ENCODE measurements around the gene LRRC23. TPM values are rescaled to one million over a fixed set of nuclear protein-coding genes. Genes with fewer than 3 reads are reported as not detected.

The LRRC23 gene
- total RNA-seq, 1 experiment from 2014 or later = 8.0 TPM

- TF ChIP-seq YY1 (IDR thresholded peaks at IDR 0.05; ENCODE audit: extremely low read depth, insufficient replicate concordance, low read depth, low read length) (no peak), JUND (IDR thresholded peaks at IDR 0.05) (no peak), SRF (IDR thresholded peaks at IDR 0.05; ENCODE audit: low read depth) (no peak), CEBPB (IDR thresholded peaks at IDR 0.05; ENCODE audit: low read depth) (no peak), ZBTB33 (IDR thresholded peaks at IDR 0.05; ENCODE audit: extremely low read depth, insufficient replicate concordance, low read length) (no peak), EGR1 (IDR thresholded peaks at IDR 0.05; ENCODE audit: low read depth) (no peak), SP1 (IDR thresholded peaks at IDR 0.05; ENCODE audit: low read depth) (no peak), ZNF274 (IDR thresholded peaks at IDR 0.05; ENCODE audit: low read depth, low read length) (no peak), POLR2A (IDR thresholded peaks at IDR 0.05; ENCODE audit: borderline replicate concordance, extremely low read depth, insufficient read depth, insufficient read length) (no peak)
These were observed 900 bp upstream of the LRRC23 start (continued) for GRCh38 chr12:6903722-6904121.

- peak overlapping the region; percentile 64 to 82 for H3K4me3 ChIP-seq (replicated peaks in 1 of 2; ENCODE audit: low read depth in 1 of 2, low read length in 2 of 2)
- H2AFZ ChIP-seq (ENCODE audit: low read depth, low read length, poor library complexity, severe bottlenecking) = no peak overlapping the region
- H3K36me3 ChIP-seq (ENCODE audit: control insufficient read depth in 1 of 2, insufficient read depth in 2 of 2, low read length in 2 of 2) = no peaks in the 10 kb centered on the region
- intact Hi-C loops (cut with micrococcal nuclease) = no loop called here
- POLR2A ChIA-PET = interaction anchor here (0.6 to 1.7 kb wide), 5 partner anchors 14 to 101 kb away, joined by 3 to 9 read pairs (median 3); partner anchors contain the start of genes C12orf57, RNU7-1 and TPI1
- H3K4me2 ChIP-seq (ENCODE audit: low read length) = peak overlapping the region; percentile 98
- H3K27me3 ChIP-seq (ENCODE audit: insufficient read depth, low read length) = no peaks in the 10 kb centered on the region
- peak overlapping the region; percentile 80 for H3K9ac ChIP-seq (ENCODE audit: low read length)
- DNase-seq (ENCODE audit: low read depth, low spot score) (no peak), ATAC-seq (no peak)
- RAD21 ChIA-PET (ENCODE audit: low non-redundant PET in 1 of 2, low total read pairs in 2 of 2, uncharacterized antibody in 2 of 2, unreplicated experiment in 2 of 2) = no interaction called here
- no peaks in the 10 kb centered on the region for H3K9me3 ChIP-seq (ENCODE audit: control insufficient read depth in 1 of 2, insufficient read depth in 1 of 2, low read depth in 1 of 2, low read length in 2 of 2)
- no peaks in the 10 kb centered on the region for H3K9me2 ChIP-seq (ENCODE audit: insufficient read depth)
- no TSS peak for BruUV-seq (replicated peaks)
- H3K79me2 ChIP-seq (ENCODE audit: insufficient read depth, low read length) = no peaks in the 10 kb centered on the region
- H4K20me1 ChIP-seq (ENCODE audit: insufficient read depth) = no peaks in the 10 kb centered on the region
- no peak overlapping the region; the same call in 1 of the 2 replicates for H3K27ac ChIP-seq (ENCODE audit: low read depth, low read length)
- CTCF ChIA-PET = interaction anchor here (1.3 to 1.5 kb wide), 3 partner anchors 15 to 36 kb away, joined by 3 to 5 read pairs (median 4); no protein-coding TSS in a partner anchor
- peaks cover 10 to 20% of the 10 kb centered on the region in 2 experiments for H3K4me1 ChIP-seq (ENCODE audit: control insufficient read depth in 1 of 2, insufficient read depth in 2 of 2, low read length in 2 of 2)
- TF ChIP-seq CTCF (IDR thresholded peaks at IDR 0.05 in 2 of 3, conservative IDR thresholded peaks at IDR 0.05 in 1 of 3; ENCODE audit: borderline replicate concordance in 1 of 3, insufficient read depth in 1 of 3, low read depth in 2 of 3, low read length in 2 of 3) (no peak), EZH2phosphoT487 (IDR thresholded peaks at IDR 0.05; ENCODE audit: borderline replicate concordance) (no peak), JUND (IDR thresholded peaks at IDR 0.05) (no peak), REST (IDR thresholded peaks at IDR 0.05; ENCODE audit: low read depth) (no peak), FOSL1 (IDR thresholded peaks at IDR 0.05; ENCODE audit: low read depth) (no peak), SRF (IDR thresholded peaks at IDR 0.05; ENCODE audit: low read depth) (no peak), TCF7L2 (IDR thresholded peaks at IDR 0.05; ENCODE audit: borderline replicate concordance, extremely low read depth, insufficient read depth, insufficient read length) (no peak), MAX (IDR thresholded peaks at IDR 0.05) (no peak), ELF1 (IDR thresholded peaks at IDR 0.05; ENCODE audit: borderline replicate concordance, low read depth) (no peak), CBX3 (IDR thresholded peaks at IDR 0.05; ENCODE audit: low read depth) (no peak), EGR1 (IDR thresholded peaks at IDR 0.05; ENCODE audit: low read depth) (no peak), YY1 (IDR thresholded peaks at IDR 0.05; ENCODE audit: extremely low read depth, insufficient replicate concordance, low read depth, low read length) (no peak)
These were observed 905 bp downstream of the LRRC23 start for GRCh38 chr12:6905414-6906040.

All from HCT116 (cell line).